GM19463 (cell line): ENCODE data around the gene SLC12A8.

Experiments
- ATAC-seq: cut with Tn5 transposase; IDR thresholded peaks from one replicate; pipeline ENCODE4 v1.9.1; 2021; ENCODE audit warnings: mild to moderate bottlenecking, moderate library complexity; ENCODE audit not compliant: unreplicated experiment

Gene SLC12A8

GRCh38 chr3:125214738-125215137 is 2.2 kb upstream of the SLC12A8 start:
- no peak for ATAC-seq

- ATAC-seq = no peak
Observed at GRCh38 chr3:125213946-125214542, 1.5 kb upstream of the SLC12A8 start.

- no peak for ATAC-seq
Observed at GRCh38 chr3:125213364-125213755, 812 bp upstream of the SLC12A8 start.

GRCh38 chr3:125212091-125212508 is 448 bp downstream of the SLC12A8 start:
- ATAC-seq = no peak

- ATAC-seq = no peak
Observed at GRCh38 chr3:125211523-125212090, 941 bp downstream of the SLC12A8 start.

GRCh38 chr3:125207949-125208568 is 4.5 kb downstream of the SLC12A8 start:
- ATAC-seq = no peak

- no peak for ATAC-seq
Observed at GRCh38 chr3:125207507-125207906, 5.0 kb downstream of the SLC12A8 start.

- ATAC-seq = no peak
Observed at GRCh38 chr3:125206934-125207333, 5.6 kb downstream of the SLC12A8 start.

GRCh38 chr3:125203731-125204130 is 8.8 kb downstream of the SLC12A8 start:
- ATAC-seq = no peak

GRCh38 chr3:125202197-125202596 is 10.4 kb downstream of the SLC12A8 start:
- no peak for ATAC-seq

GRCh38 chr3:125200731-125201139 is 11.8 kb downstream of the SLC12A8 start:
- ATAC-seq = peak; percentile 84

- peak; percentile 31 for ATAC-seq
Observed at GRCh38 chr3:125194849-125195601, 17.5 kb downstream of the SLC12A8 start.

- ATAC-seq = no peak
Observed at GRCh38 chr3:125194061-125194848, 18.3 kb downstream of the SLC12A8 start.

- ATAC-seq = peak; percentile 79
Observed at GRCh38 chr3:125192190-125193035, 20.1 kb downstream of the SLC12A8 start.

GRCh38 chr3:125191730-125192129 is 20.8 kb downstream of the SLC12A8 start:
- ATAC-seq = no peak

- no peak for ATAC-seq
Observed at GRCh38 chr3:125191256-125191655, 21.3 kb downstream of the SLC12A8 start.

GRCh38 chr3:125190786-125191185 is 21.8 kb downstream of the SLC12A8 start:
- no peak for ATAC-seq

- ATAC-seq = no peak
Observed at GRCh38 chr3:125189378-125190165, 23.0 kb downstream of the SLC12A8 start.

GRCh38 chr3:125188955-125189354 is 23.6 kb downstream of the SLC12A8 start:
- no peak for ATAC-seq
